Gastrocnemius medialis (tissue), 4 donors: ENCODE measurements around the gene BAIAP2L1.

Experiments
- CTCF ChIP-seq, 5 experiments: fragments of 450-650 bp in 3 of 5; fragments of 200-600 bp in 2 of 5; sonication (generic) in 2 of 5; IDR thresholded peaks in 4 of 5; conservative IDR thresholded peaks in 1 of 5; 1 replicate in 4 of 5; 2 replicates in 1 of 5; pipeline ENCODE4 v1.5.1; 2016 to 2019; ENCODE audit warnings: antibody characterized with exemption in 5 of 5, mild to moderate bottlenecking in 3 of 5, moderate library complexity in 3 of 5
- POLR2A ChIP-seq, 2 donors: fragments of 450-650 bp; IDR thresholded peaks; one replicate each; pipeline ENCODE4 v1.6.1; 2017; ENCODE audit warnings: antibody characterized with exemption in 2 of 2, mild to moderate bottlenecking in 2 of 2, moderate library complexity in 2 of 2

GRCh38 chr7:98293746-98294145 is 107.1 kb downstream of the BAIAP2L1 start:
- TF ChIP-seq CTCF (IDR thresholded peaks at IDR 0.05 in 4 of 5, conservative IDR thresholded peaks at IDR 0.05 in 1 of 5) (no peak), POLR2A (IDR thresholded peaks at IDR 0.05) (no peak)
